Trophoblast cell (in vitro differentiated cells and primary cell): ENCODE data around the gene TMEM52B.

ENCODE experiments used
- DNase-seq, 2 donors: peaks; one replicate each; pipeline ENCODE4 v3.0.0-alpha.2; 2016
- H2AFZ ChIP-seq: 2 replicates; pipeline ENCODE4 v1.6.1; 2013; ENCODE audit warnings: low read length, moderate library complexity, mild to moderate bottlenecking; ENCODE audit not compliant: insufficient read depth, poor library complexity
- H2AK5ac ChIP-seq: 2 replicates; pipeline ENCODE4 v1.6.1; 2013; ENCODE audit warnings: mild to moderate bottlenecking, low read length
- H2BK120ac ChIP-seq: 2 replicates; pipeline ENCODE4 v1.6.1; 2013; ENCODE audit warnings: low read length, mild to moderate bottlenecking, moderate library complexity; ENCODE audit not compliant: insufficient read depth, poor library complexity
- H2BK12ac ChIP-seq: 2 replicates; pipeline ENCODE4 v1.6.1; 2013; ENCODE audit warnings: mild to moderate bottlenecking, low read length, moderate library complexity
- H2BK5ac ChIP-seq: 2 replicates; pipeline ENCODE4 v1.6.1; 2013; ENCODE audit warnings: low read length, low read depth, moderate library complexity, mild to moderate bottlenecking; ENCODE audit not compliant: poor library complexity
- H3K14ac ChIP-seq: 2 replicates; pipeline ENCODE4 v1.6.1; 2013; ENCODE audit warnings: mild to moderate bottlenecking, low read length
- H3K18ac ChIP-seq: 2 replicates; pipeline ENCODE4 v1.6.1; 2013; ENCODE audit warnings: mild to moderate bottlenecking, low read length
- H3K23ac ChIP-seq: 2 replicates; pipeline ENCODE4 v1.6.1; 2013; ENCODE audit warnings: low read length
- H3K27ac ChIP-seq: 2 replicates; pipeline ENCODE4 v1.5.1; 2013; ENCODE audit warnings: low read depth, mild to moderate bottlenecking, inconsistent platforms, low read length, moderate library complexity
- H3K27me3 ChIP-seq: 2 replicates; pipeline ENCODE4 v1.6.1; 2013; ENCODE audit warnings: inconsistent platforms, mild to moderate bottlenecking, low read length, moderate library complexity; ENCODE audit not compliant: insufficient read depth
- H3K36me3 ChIP-seq, 2 experiments: 1 replicate in 1 of 2; 2 replicates in 1 of 2; pipeline ENCODE4 v1.6.1; 2013; ENCODE audit warnings: low read length in 2 of 2, mild to moderate bottlenecking in 2 of 2, moderate library complexity in 1 of 2; ENCODE audit not compliant: insufficient read depth in 2 of 2, control insufficient read depth in 1 of 2
- H3K4ac ChIP-seq: 2 replicates; pipeline ENCODE4 v1.6.1; 2013; ENCODE audit warnings: low read depth, mild to moderate bottlenecking, low read length, moderate library complexity
- H3K4me1 ChIP-seq, 2 experiments: 1 replicate in 1 of 2; 2 replicates in 1 of 2; pipeline ENCODE4 v1.6.1; 2013; ENCODE audit warnings: low read length in 2 of 2, mild to moderate bottlenecking in 2 of 2, moderate library complexity in 1 of 2; ENCODE audit not compliant: insufficient read depth in 2 of 2, control insufficient read depth in 1 of 2
- H3K4me2 ChIP-seq: 2 replicates; pipeline ENCODE4 v1.6.1; 2013; ENCODE audit warnings: inconsistent platforms, mild to moderate bottlenecking, low read length, moderate library complexity
- H3K4me3 ChIP-seq: 2 replicates; pipeline ENCODE4 v1.5.1; 2013; ENCODE audit warnings: mild to moderate bottlenecking, low read depth, low read length, inconsistent platforms
- H3K79me1 ChIP-seq: one replicate; pipeline ENCODE4 v1.6.1; 2013; ENCODE audit warnings: low read length
- H3K79me2 ChIP-seq: 2 replicates; pipeline ENCODE4 v1.6.1; 2013; ENCODE audit warnings: low read length, mild to moderate bottlenecking; ENCODE audit not compliant: control insufficient read depth, insufficient read depth, poor library complexity
- H3K9ac ChIP-seq: 2 replicates; pipeline ENCODE4 v1.6.1; 2013; ENCODE audit warnings: mild to moderate bottlenecking, low read length
- H3K9me3 ChIP-seq: 2 replicates; pipeline ENCODE4 v1.6.1; 2013; ENCODE audit warnings: low read depth, mild to moderate bottlenecking, control low read depth, inconsistent platforms, low read length; ENCODE audit not compliant: insufficient read depth
- H4K12ac ChIP-seq: 2 replicates; pipeline ENCODE4 v1.6.1; 2013; ENCODE audit warnings: low read depth, mild to moderate bottlenecking, low read length, moderate library complexity
- H4K8ac ChIP-seq: 2 replicates; pipeline ENCODE4 v1.6.1; 2013; ENCODE audit warnings: low read depth, mild to moderate bottlenecking, low read length, moderate library complexity
- H4K91ac ChIP-seq: one replicate; pipeline ENCODE4 v1.6.1; 2013; ENCODE audit warnings: low read depth, mild to moderate bottlenecking, low read length, moderate library complexity
- WGBS: extraction: QIAGEN DNeasy Blood & Tissue Kit; methylation state at CpG from one replicate; pipeline ENCODE4 v1.1.7; 2013; ENCODE audit warnings: missing lambda C conversion rate; ENCODE audit not compliant: insufficient read length, insufficient coverage; ENCODE audit errors: extremely low coverage; 5-methylcytosine and 5-hydroxymethylcytosine counted together

The TMEM52B gene

GRCh38 chr12:10170216-10170615, 8.6 kb upstream of the TMEM52B start:
- Histone ChIP-seq H3K4me2 (no peak overlapping the region), H3K36me3 (no peaks in the 10 kb centered on the region), H3K4me3 (no peak overlapping the region), H3K79me2 (no peaks in the 10 kb centered on the region), H4K8ac (no peak overlapping the region), H2BK5ac (no peak overlapping the region), H4K91ac (no peak overlapping the region), H3K79me1 (peaks cover 5% of the 10 kb centered on the region), H3K9me3 (no peaks in the 10 kb centered on the region), H3K18ac (no peak overlapping the region), H2AK5ac (no peak overlapping the region), H2BK120ac (no peak overlapping the region), H2BK12ac (no peak overlapping the region), H3K14ac (no peak overlapping the region), H3K9ac (no peak overlapping the region), H3K23ac (no peak overlapping the region), H3K4me1 (peaks cover under 1 to 6% of the 10 kb centered on the region in 2 experiments), H3K27me3 (no peaks in the 10 kb centered on the region), H4K12ac (no peak overlapping the region), H2AFZ (no peak overlapping the region), H3K27ac (no peak overlapping the region), H3K4ac (no peak overlapping the region)
- DNase-seq: peak; percentile 68 to 100
- no CpG with 5 or more reads among the region's 5 CpGs for WGBS

GRCh38 chr12:10171973-10172728, 6.7 kb upstream of the TMEM52B start, which contains the start of gene OLR1:
Gene OLR1 (minus strand): TSS chr12:10172132. CDS start chr12:10172077, 55 bp downstream.
- peaks cover 5% of the 10 kb centered on the region for H3K79me1 ChIP-seq
- no peak within 1 kb of the TSS for H2BK5ac ChIP-seq
- no peak within 1 kb of the TSS for H4K91ac ChIP-seq
- no peak within 1 kb of the TSS for H2AFZ ChIP-seq
- no peak within 1 kb of the TSS for H3K4me2 ChIP-seq
- H3K9ac ChIP-seq: no peak within 1 kb of the TSS
- H4K8ac ChIP-seq: no peak within 1 kb of the TSS
- no CpG with 5 or more reads among the region's 7 CpGs for WGBS
- H2BK12ac ChIP-seq: no peak within 1 kb of the TSS
- H3K4me1 ChIP-seq: peaks cover 0 to 5% of the 10 kb centered on the region in 2 experiments
- H3K79me2 ChIP-seq: no peaks in the 10 kb centered on the region
- no peak within 1 kb of the TSS for H2AK5ac ChIP-seq
- no peak within 1 kb of the TSS for H3K23ac ChIP-seq
- H3K27ac ChIP-seq: no peak within 1 kb of the TSS
- no peak within 1 kb of the TSS for H3K4me3 ChIP-seq
- H3K18ac ChIP-seq: no peak within 1 kb of the TSS
- H3K36me3 ChIP-seq: no peaks in the 10 kb centered on the region
- no peak within 1 kb of the TSS for H3K14ac ChIP-seq
- H3K4ac ChIP-seq: no peak within 1 kb of the TSS
- no peaks in the 10 kb centered on the region for H3K9me3 ChIP-seq
- no peak within 1 kb of the TSS for H2BK120ac ChIP-seq
- DNase-seq: peak; percentile 71 to 91
- H4K12ac ChIP-seq: no peak within 1 kb of the TSS
- no peaks in the 10 kb centered on the region for H3K27me3 ChIP-seq

- Histone ChIP-seq H2BK12ac (no peak overlapping the region), H3K14ac (no peak overlapping the region), H3K9ac (no peak overlapping the region), H4K91ac (no peak overlapping the region), H3K36me3 (no peaks in the 10 kb centered on the region), H3K79me2 (no peaks in the 10 kb centered on the region), H3K23ac (no peak overlapping the region), H2AK5ac (no peak overlapping the region), H3K4me3 (no peak overlapping the region), H3K79me1 (peaks cover 4% of the 10 kb centered on the region), H3K4me2 (no peak overlapping the region), H4K12ac (no peak overlapping the region), H2AFZ (no peak overlapping the region), H2BK120ac (no peak overlapping the region), H3K27me3 (no peaks in the 10 kb centered on the region), H3K9me3 (no peaks in the 10 kb centered on the region), H2BK5ac (no peak overlapping the region), H4K8ac (no peak overlapping the region), H3K27ac (no peak overlapping the region), H3K4me1 (peaks cover 0 to 7% of the 10 kb centered on the region in 2 experiments), H3K18ac (no peak overlapping the region), H3K4ac (no peak overlapping the region)
- no CpG with 5 or more reads among the region's 2 CpGs for WGBS
- DNase-seq: no peak
Measured at GRCh38 chr12:10174986-10175614, 3.7 kb upstream of the TMEM52B start.

GRCh38 chr12:10175846-10176636, 2.8 kb upstream of the TMEM52B start:
- Histone ChIP-seq H3K9me3 (no peaks in the 10 kb centered on the region), H3K36me3 (no peaks in the 10 kb centered on the region), H3K18ac (no peak overlapping the region), H3K9ac (no peak overlapping the region), H2BK5ac (no peak overlapping the region), H3K79me2 (no peaks in the 10 kb centered on the region), H2AK5ac (no peak overlapping the region), H3K23ac (no peak overlapping the region), H2BK12ac (no peak overlapping the region), H3K4me3 (no peak overlapping the region), H3K27ac (no peak overlapping the region), H2AFZ (no peak overlapping the region), H3K27me3 (no peaks in the 10 kb centered on the region), H3K4me1 (peaks cover 0 to 4% of the 10 kb centered on the region in 2 experiments), H3K14ac (no peak overlapping the region), H4K91ac (no peak overlapping the region), H3K79me1 (no peaks in the 10 kb centered on the region), H2BK120ac (no peak overlapping the region), H4K12ac (no peak overlapping the region), H3K4me2 (no peak overlapping the region), H4K8ac (no peak overlapping the region), H3K4ac (no peak overlapping the region)
- WGBS: no CpG with 5 or more reads among the region's 5 CpGs
- peak; percentile 60 to 65 for DNase-seq
